HG03520 (cell line): ENCODE measurements around the gene TMEM158.

Experiments used
- ATAC-seq: cut with Tn5 transposase; IDR thresholded peaks from one replicate; pipeline ENCODE4 v1.9.1; 2021; ENCODE audit warnings: mild to moderate bottlenecking, moderate library complexity; ENCODE audit not compliant: unreplicated experiment

TMEM158 gene

DNA sequence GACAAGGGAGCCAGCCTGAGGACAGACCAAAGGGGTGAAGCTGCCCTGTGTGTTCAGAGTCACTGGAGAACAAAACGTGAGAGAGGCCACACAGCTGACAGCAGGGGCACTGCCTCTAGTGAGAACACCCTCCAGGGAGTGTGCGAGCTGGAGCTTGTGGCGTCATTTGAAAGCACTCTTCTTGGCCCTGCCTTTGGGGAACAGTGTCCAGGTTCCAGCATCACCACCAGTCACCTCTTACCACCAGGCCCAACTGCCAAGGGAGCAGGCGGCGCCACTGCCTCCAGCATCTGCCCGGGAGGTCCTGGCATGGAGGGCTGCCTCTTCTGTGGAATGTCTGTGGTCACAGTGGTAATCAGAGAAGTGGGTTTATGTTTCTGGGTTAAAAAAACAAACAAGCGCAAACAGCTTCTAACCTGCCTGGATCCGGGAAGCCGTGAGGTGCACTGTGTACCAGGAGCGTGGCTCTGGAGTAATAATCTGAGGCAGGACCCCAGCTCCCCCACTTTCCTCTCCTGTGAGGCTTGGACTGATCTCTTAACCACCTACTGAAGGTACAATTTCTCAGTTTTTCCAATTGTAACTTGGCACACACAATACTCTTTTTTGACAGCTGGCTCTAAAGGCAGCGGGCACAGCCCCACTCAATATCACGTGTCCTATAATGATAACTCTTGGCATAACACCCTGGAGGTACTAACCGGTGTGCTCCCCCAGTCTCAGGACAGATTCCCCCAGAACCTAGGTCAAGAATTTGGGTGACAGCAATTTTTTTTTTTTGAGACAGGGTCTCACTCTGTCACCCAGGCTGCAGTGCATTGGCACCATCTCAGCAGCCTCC, 47.7 kb downstream of the TMEM158 start:
- no peak for ATAC-seq

DNA sequence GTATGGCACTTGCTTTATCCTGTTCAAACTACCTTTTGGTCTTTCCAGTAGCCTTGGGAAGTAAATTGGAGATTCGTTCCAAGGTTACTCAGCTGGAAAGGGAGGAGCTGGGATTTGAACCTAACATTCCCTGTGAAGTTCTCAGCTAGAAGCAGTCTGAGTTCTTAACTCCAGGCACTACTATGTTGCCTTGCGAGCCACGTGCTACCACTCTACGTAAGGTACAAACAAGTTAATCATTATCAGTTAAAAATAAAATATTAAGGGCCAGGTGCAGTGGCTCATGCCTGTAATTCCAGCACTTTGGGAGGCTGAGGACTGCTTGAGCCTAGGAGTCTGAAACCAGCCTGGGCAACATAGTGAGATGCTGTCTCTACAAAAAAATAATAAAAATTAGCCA, 49.2 kb downstream of the TMEM158 start:
- ATAC-seq, result no peak
